ENCODE data around the gene NT5C1A.

NT5C1A gene

DNA sequence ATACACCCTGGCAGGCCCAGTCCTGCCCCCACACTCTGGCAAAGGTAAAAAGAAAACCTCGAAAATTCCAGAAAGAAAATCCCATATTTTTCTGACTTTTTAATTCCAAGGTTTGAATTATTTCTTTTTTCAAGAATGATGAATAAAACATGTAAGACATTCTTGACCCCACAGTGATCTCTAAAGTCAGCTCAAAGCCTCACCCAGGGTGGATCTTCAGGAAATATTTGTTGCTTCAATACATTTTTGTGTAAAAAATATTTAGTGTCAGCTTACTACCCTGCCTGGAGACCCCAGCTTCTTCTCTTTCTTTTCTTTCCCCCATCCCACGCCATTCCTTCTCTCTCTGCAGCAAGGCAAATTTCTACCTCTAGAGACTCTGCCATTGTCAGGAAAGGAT is 7.0 kb upstream of the NT5C1A start:
- no peak overlapping the region for H3K4me2 ChIP-seq (ENCODE audit: insufficient read depth, low read length, poor library complexity, severe bottlenecking)
- peaks cover 0 to 2% of the 10 kb centered on the region in 2 donors for H3K9me3 ChIP-seq (replicated peaks in 1 of 2; ENCODE audit: control insufficient read depth in 2 of 2, insufficient read depth in 1 of 2, low read depth in 1 of 2, low read length in 2 of 2)
- H3K27me3 ChIP-seq (ENCODE audit: control insufficient read depth in 3 of 3, insufficient read depth in 3 of 3, low read depth in 1 of 3, low read length in 3 of 3), result peaks cover 5 to 39% (median 17%) of the 10 kb centered on the region in 3 experiments
- no peak overlapping the region for H3K9ac ChIP-seq (ENCODE audit: low read depth, low read length, poor library complexity)
- H3K23ac ChIP-seq (ENCODE audit: low read depth, low read length, poor library complexity), result no peak overlapping the region
- H3K18ac ChIP-seq (ENCODE audit: low read length), result no peak overlapping the region
- H3K4ac ChIP-seq (ENCODE audit: low read length), result no peak overlapping the region
- no peak overlapping the region for H2BK5ac ChIP-seq (ENCODE audit: low read length)
- WGBS, 2 donors (ENCODE audit: extremely low coverage in 2 of 2, insufficient read length in 2 of 2, insufficient replicate concordance in 1 of 2), result no CpG with 5 or more reads among the region's 2 CpGs
- no peak overlapping the region for H2BK12ac ChIP-seq (ENCODE audit: low read length)
- H3K4me3 ChIP-seq (ENCODE audit: low read length in 2 of 2), result no peak overlapping the region
- H2AFZ ChIP-seq (ENCODE audit: low read length), result no peak overlapping the region
- peaks cover 0 to 5% of the 10 kb centered on the region in 2 donors for H3K4me1 ChIP-seq (ENCODE audit: control insufficient read depth in 2 of 2, insufficient read depth in 1 of 2, low read depth in 1 of 2, low read length in 2 of 2)
- H3K14ac ChIP-seq (ENCODE audit: low read length), result no peak overlapping the region
- no peak for DNase-seq (ENCODE audit: low spot score)
- no peaks in the 10 kb centered on the region for H3K79me1 ChIP-seq (ENCODE audit: low read depth, low read length)
- H2AK5ac ChIP-seq (ENCODE audit: low read depth, low read length), result no peak overlapping the region
- no peak overlapping the region for H4K8ac ChIP-seq (ENCODE audit: low read depth, low read length)
- H3K27ac ChIP-seq (replicated peaks; ENCODE audit: low read length), result no peak overlapping the region
- H2BK120ac ChIP-seq (ENCODE audit: low read depth, low read length), result no peak overlapping the region
- H4K91ac ChIP-seq (ENCODE audit: low read depth, low read length, poor library complexity), result no peak overlapping the region
- H2BK15ac ChIP-seq (ENCODE audit: low read length), result no peak overlapping the region
- H3K36me3 ChIP-seq (replicated peaks in 1 of 2; ENCODE audit: control insufficient read depth in 2 of 2, insufficient read depth in 2 of 2, low read length in 2 of 2), result no peaks in the 10 kb centered on the region

DNA sequence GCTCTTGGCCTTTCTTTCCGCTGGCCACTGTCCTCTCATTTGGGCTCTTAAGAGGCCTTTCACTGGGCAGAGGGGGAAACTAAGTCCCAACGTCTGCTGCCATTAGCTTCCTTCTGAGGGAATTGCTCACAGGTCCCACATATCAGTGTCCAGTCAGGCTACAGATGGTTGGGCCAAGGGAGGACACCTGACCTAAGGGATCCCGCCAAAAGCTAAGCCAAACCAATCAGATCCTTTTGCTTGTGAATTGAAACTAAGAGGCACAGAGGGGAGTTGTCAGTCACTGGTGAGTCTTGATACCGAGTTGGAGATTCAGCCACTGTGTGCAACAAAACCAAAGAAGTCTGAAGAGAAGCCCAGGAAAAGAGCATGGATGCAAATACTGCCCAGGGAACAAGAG is 5.7 kb upstream of the NT5C1A start:
- H4K8ac ChIP-seq (ENCODE audit: low read depth, low read length), result no peak overlapping the region
- no peak overlapping the region for H3K14ac ChIP-seq (ENCODE audit: low read length)
- H2BK120ac ChIP-seq (ENCODE audit: low read depth, low read length), result no peak overlapping the region
- H3K9ac ChIP-seq (ENCODE audit: low read depth, low read length, poor library complexity), result no peak overlapping the region
- H3K27me3 ChIP-seq (ENCODE audit: control insufficient read depth in 3 of 3, insufficient read depth in 3 of 3, low read depth in 1 of 3, low read length in 3 of 3), result peaks cover 0 to 37% (median 29%) of the 10 kb centered on the region in 3 experiments
- no peak overlapping the region for H4K91ac ChIP-seq (ENCODE audit: low read depth, low read length, poor library complexity)
- H2AK5ac ChIP-seq (ENCODE audit: low read depth, low read length), result no peak overlapping the region
- WGBS, 2 donors (ENCODE audit: extremely low coverage in 2 of 2, insufficient read length in 2 of 2, insufficient replicate concordance in 1 of 2), result no CpG with 5 or more reads among the region's 4 CpGs
- H3K18ac ChIP-seq (ENCODE audit: low read length), result no peak overlapping the region
- DNase-seq (ENCODE audit: low spot score), result no peak
- H2BK12ac ChIP-seq (ENCODE audit: low read length), result no peak overlapping the region
- no peak overlapping the region for H3K4ac ChIP-seq (ENCODE audit: low read length)
- H2BK5ac ChIP-seq (ENCODE audit: low read length), result no peak overlapping the region
- no peak overlapping the region for H3K4me2 ChIP-seq (ENCODE audit: insufficient read depth, low read length, poor library complexity, severe bottlenecking)
- no peak overlapping the region for H2AFZ ChIP-seq (ENCODE audit: low read length)
- peaks cover 0 to 5% of the 10 kb centered on the region in 2 donors for H3K4me1 ChIP-seq (ENCODE audit: control insufficient read depth in 2 of 2, insufficient read depth in 1 of 2, low read depth in 1 of 2, low read length in 2 of 2)
- no peaks in the 10 kb centered on the region for H3K9me3 ChIP-seq (replicated peaks in 1 of 2; ENCODE audit: control insufficient read depth in 2 of 2, insufficient read depth in 1 of 2, low read depth in 1 of 2, low read length in 2 of 2)
- H2BK15ac ChIP-seq (ENCODE audit: low read length), result no peak overlapping the region
- no peak overlapping the region for H3K4me3 ChIP-seq (ENCODE audit: low read length in 2 of 2)
- no peak overlapping the region for H3K27ac ChIP-seq (replicated peaks; ENCODE audit: low read length)
- H3K79me1 ChIP-seq (ENCODE audit: low read depth, low read length), result no peaks in the 10 kb centered on the region
- no peak overlapping the region for H3K23ac ChIP-seq (ENCODE audit: low read depth, low read length, poor library complexity)
- H3K36me3 ChIP-seq (replicated peaks in 1 of 2; ENCODE audit: control insufficient read depth in 2 of 2, insufficient read depth in 2 of 2, low read length in 2 of 2), result no peaks in the 10 kb centered on the region

DNA sequence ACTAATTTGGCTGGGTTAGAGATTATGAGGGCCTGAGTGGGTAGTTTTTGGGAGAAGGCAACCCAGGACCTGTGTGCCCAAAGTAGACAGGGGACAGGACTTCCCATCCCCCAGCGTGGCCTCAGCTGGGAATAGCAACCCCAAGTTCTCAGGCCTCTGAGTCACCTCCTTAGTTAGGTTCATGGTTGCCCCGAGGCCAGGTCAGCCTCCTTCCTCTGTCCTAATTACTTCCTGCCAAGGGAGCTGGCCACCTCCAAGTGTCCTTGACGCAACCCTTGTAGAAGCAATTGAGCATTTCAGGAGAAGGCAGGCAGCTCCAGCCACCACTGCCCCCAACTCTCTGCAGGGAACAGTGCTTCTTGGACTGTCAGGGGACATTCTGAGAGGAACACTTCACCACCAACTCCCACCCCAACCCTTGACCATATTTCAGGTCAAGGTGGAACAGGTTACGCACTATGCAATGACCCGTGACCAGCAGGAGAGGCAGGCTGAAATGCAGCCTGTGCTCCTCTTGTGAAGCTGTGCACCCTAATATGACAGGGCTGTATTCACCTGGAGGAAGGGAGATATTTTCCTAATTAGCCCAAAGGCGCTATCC is 5.1 kb upstream of the NT5C1A start:
- no CpG with 5 or more reads among the region's 6 CpGs for WGBS, 2 donors (ENCODE audit: extremely low coverage in 2 of 2, insufficient read length in 2 of 2, insufficient replicate concordance in 1 of 2)
- H2BK12ac ChIP-seq (ENCODE audit: low read length), result no peak overlapping the region
- DNase-seq (ENCODE audit: low spot score), result no peak
- H3K9me3 ChIP-seq (replicated peaks in 1 of 2; ENCODE audit: control insufficient read depth in 2 of 2, insufficient read depth in 1 of 2, low read depth in 1 of 2, low read length in 2 of 2), result no peaks in the 10 kb centered on the region
- H3K4ac ChIP-seq (ENCODE audit: low read length), result no peak overlapping the region
- H3K4me3 ChIP-seq (ENCODE audit: low read length in 2 of 2), result no peak overlapping the region
- H3K36me3 ChIP-seq (replicated peaks in 1 of 2; ENCODE audit: control insufficient read depth in 2 of 2, insufficient read depth in 2 of 2, low read length in 2 of 2), result no peaks in the 10 kb centered on the region
- H2BK15ac ChIP-seq (ENCODE audit: low read length), result no peak overlapping the region
- no peak overlapping the region for H3K9ac ChIP-seq (ENCODE audit: low read depth, low read length, poor library complexity)
- no peak overlapping the region for H4K8ac ChIP-seq (ENCODE audit: low read depth, low read length)
- H3K4me2 ChIP-seq (ENCODE audit: insufficient read depth, low read length, poor library complexity, severe bottlenecking), result no peak overlapping the region
- peaks cover 0 to 7% of the 10 kb centered on the region in 2 donors for H3K4me1 ChIP-seq (ENCODE audit: control insufficient read depth in 2 of 2, insufficient read depth in 1 of 2, low read depth in 1 of 2, low read length in 2 of 2)
- no peak overlapping the region for H2BK120ac ChIP-seq (ENCODE audit: low read depth, low read length)
- peaks cover 0 to 37% (median 35%) of the 10 kb centered on the region in 3 experiments for H3K27me3 ChIP-seq (ENCODE audit: control insufficient read depth in 3 of 3, insufficient read depth in 3 of 3, low read depth in 1 of 3, low read length in 3 of 3)
- no peak overlapping the region for H2AFZ ChIP-seq (ENCODE audit: low read length)
- no peak overlapping the region for H2BK5ac ChIP-seq (ENCODE audit: low read length)
- H3K14ac ChIP-seq (ENCODE audit: low read length), result no peak overlapping the region
- H4K91ac ChIP-seq (ENCODE audit: low read depth, low read length, poor library complexity), result no peak overlapping the region
- no peak overlapping the region for H3K23ac ChIP-seq (ENCODE audit: low read depth, low read length, poor library complexity)
- no peak overlapping the region for H2AK5ac ChIP-seq (ENCODE audit: low read depth, low read length)
- H3K18ac ChIP-seq (ENCODE audit: low read length), result no peak overlapping the region
- no peaks in the 10 kb centered on the region for H3K79me1 ChIP-seq (ENCODE audit: low read depth, low read length)
- no peak overlapping the region for H3K27ac ChIP-seq (replicated peaks; ENCODE audit: low read length)

DNA sequence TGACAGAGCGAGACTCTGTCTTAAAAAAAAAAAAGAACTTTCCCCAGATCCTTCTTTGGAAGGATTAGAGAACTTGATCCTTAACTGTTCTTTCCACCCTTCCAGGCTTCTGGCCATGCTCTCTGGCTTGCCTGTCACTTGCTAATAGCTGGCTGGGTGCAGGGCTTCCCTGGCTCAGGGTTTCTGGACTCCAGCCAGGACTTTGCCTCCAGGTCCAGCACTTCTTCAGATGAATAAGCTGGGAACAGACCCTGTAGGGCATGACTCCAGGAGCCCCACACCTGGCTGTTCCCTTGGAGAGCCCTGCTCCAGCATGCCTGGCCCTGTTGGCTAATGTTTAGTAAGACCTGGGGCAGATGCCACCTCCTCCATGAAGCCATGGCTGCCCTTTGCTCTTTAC is 3.3 kb upstream of the NT5C1A start:
- Histone ChIP-seq H3K4me3 (ENCODE audit: low read length in 2 of 2) (no peak overlapping the region), H3K4me2 (ENCODE audit: insufficient read depth, low read length, poor library complexity, severe bottlenecking) (no peak overlapping the region), H3K18ac (ENCODE audit: low read length) (no peak overlapping the region), H2AFZ (ENCODE audit: low read length) (no peak overlapping the region), H3K27me3 (ENCODE audit: control insufficient read depth in 3 of 3, insufficient read depth in 3 of 3, low read depth in 1 of 3, low read length in 3 of 3) (peaks cover 6 to 54% (median 39%) of the 10 kb centered on the region in 3 experiments), H3K79me1 (ENCODE audit: low read depth, low read length) (no peaks in the 10 kb centered on the region), H2BK15ac (ENCODE audit: low read length) (no peak overlapping the region), H2AK5ac (ENCODE audit: low read depth, low read length) (no peak overlapping the region), H3K4me1 (ENCODE audit: control insufficient read depth in 2 of 2, insufficient read depth in 1 of 2, low read depth in 1 of 2, low read length in 2 of 2) (peaks cover 5 to 12% of the 10 kb centered on the region in 2 donors), H2BK12ac (ENCODE audit: low read length) (no peak overlapping the region), H3K4ac (ENCODE audit: low read length) (no peak overlapping the region), H4K91ac (ENCODE audit: low read depth, low read length, poor library complexity) (no peak overlapping the region), H2BK120ac (ENCODE audit: low read depth, low read length) (no peak overlapping the region), H3K23ac (ENCODE audit: low read depth, low read length, poor library complexity) (no peak overlapping the region), H3K27ac (replicated peaks; ENCODE audit: low read length) (no peak overlapping the region), H3K14ac (ENCODE audit: low read length) (no peak overlapping the region), H2BK5ac (ENCODE audit: low read length) (no peak overlapping the region), H4K8ac (ENCODE audit: low read depth, low read length) (no peak overlapping the region), H3K9ac (ENCODE audit: low read depth, low read length, poor library complexity) (no peak overlapping the region), H3K36me3 (replicated peaks in 1 of 2; ENCODE audit: control insufficient read depth in 2 of 2, insufficient read depth in 2 of 2, low read length in 2 of 2) (no peaks in the 10 kb centered on the region), H3K9me3 (replicated peaks in 1 of 2; ENCODE audit: control insufficient read depth in 2 of 2, insufficient read depth in 1 of 2, low read depth in 1 of 2, low read length in 2 of 2) (peaks cover 0 to 1% of the 10 kb centered on the region in 2 donors)
- DNase-seq (ENCODE audit: low spot score), result no peak
- WGBS, 2 donors (ENCODE audit: extremely low coverage in 2 of 2, insufficient read length in 2 of 2, insufficient replicate concordance in 1 of 2), result no CpG with 5 or more reads among the region's 1 CpG
